Left renal cortex interstitium (tissue), 4 donors: ENCODE measurements around the gene CSNK1G2. TPM values are rescaled to one million over a fixed set of nuclear protein-coding genes. Genes with fewer than 3 reads are reported as not detected.

Experiments
- DNase-seq, 4 donors: peaks; one replicate each; pipeline ENCODE4 v3.0.0-alpha.2; 2013; ENCODE audit warnings: low read depth in 4 of 4, low spot score in 2 of 4, missing footprints in 1 of 4
- polyA plus RNA-seq, 4 donors: library from polyadenylated mRNA; unstranded; fragments of 120-200 nt; gene quantifications; one replicate each; pipeline ENCODE4 v1.2.1, GENCODE V29; 2013; ENCODE audit not compliant: insufficient read length in 4 of 4

Gene CSNK1G2
- polyA plus RNA-seq, 4 donors: 44.8 to 82.8 (median 68.9) TPM

DNA sequence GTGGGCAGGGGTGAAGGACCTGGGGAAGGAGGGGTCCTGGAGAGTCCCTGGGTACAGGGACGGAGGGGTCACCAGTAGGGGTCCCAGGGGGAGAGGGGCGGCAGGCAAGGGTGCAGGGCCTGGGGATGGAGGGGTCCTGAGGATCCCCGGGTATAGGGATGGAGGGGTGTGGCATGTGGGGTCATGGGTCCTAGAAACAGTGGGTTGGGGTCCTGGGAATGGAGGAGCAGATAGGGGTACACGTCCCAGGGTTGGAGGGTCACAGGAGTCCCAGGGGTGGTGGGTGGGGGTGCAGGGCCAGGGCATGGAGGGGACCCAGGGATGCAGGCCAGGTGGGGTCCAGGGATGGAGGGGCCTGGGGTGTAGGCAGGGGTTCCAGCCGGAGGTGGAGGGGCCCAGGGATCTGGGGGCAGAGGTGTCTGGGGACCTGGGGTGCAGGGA is 73.2 kb downstream of the CSNK1G2 start:
- DNase-seq: no peak

DNA sequence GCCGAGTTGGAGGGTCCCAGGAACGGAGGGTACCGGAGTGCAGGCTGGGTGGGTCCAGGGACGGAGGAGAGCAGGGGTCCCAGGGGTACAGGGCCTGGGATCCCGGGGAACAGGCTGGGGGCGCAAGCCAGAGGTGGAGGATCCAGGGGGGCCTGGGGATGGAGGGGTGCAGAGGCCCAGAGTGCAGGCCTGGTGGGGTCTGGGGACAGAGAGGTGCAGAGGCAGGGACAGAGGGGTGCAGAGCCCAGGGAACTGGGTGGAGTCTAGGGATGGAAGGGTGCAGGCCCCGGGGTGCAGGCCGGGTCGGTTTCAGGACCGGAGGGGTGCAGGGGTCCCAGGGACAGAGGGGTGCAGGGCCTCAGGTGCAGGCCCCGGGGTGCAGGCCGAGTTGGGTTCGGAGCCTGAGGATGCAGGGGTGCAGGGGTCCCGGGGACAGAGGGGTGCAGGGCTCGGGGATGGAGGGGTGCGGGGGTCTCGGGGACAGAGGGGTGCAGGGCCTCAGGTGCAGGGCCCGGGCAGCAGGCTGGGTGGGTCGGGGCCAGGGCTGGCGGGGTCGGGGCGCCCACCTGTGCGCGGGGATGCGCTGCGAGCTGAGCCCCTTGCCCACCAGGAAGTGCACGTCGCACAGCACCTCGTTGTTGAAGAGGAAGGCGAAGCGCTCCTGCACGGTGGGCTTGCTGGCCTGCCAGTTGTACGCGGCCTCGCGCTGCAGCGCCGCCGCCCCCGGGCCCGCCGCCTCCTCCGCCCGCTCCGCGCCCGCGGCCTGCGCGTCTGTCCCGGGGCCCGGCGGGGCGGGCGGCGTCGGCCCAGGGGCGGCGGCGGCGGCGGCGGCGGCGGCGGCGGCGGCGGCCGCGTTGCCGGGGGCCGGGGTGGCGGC is 74.0 kb downstream of the CSNK1G2 start:
- DNase-seq: no peak

DNA sequence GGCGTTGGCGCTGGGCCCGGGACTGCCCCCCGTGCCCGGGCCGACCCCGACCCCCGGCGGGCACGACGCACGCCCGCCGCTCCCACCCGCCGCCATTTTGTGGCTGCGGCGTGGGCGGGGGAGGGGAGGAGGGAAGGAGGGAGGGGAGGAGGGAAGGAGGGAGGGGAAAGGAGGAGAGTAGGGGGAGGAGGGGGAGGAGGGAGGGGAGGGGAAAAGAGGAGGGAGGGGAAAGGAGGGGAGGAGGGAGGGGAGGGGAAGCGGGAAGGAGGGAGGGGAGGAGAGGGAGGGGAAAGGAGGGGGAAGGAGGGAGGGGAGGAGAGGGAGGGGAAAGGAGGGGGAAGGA is 74.6 kb downstream of the CSNK1G2 start, which contains the start of gene BTBD2:
TSS of gene BTBD2 (minus strand) at position 107 of the 343 bp plus-strand sequence. CDS start at position 96, 11 bp downstream.
- no peak for DNase-seq

DNA sequence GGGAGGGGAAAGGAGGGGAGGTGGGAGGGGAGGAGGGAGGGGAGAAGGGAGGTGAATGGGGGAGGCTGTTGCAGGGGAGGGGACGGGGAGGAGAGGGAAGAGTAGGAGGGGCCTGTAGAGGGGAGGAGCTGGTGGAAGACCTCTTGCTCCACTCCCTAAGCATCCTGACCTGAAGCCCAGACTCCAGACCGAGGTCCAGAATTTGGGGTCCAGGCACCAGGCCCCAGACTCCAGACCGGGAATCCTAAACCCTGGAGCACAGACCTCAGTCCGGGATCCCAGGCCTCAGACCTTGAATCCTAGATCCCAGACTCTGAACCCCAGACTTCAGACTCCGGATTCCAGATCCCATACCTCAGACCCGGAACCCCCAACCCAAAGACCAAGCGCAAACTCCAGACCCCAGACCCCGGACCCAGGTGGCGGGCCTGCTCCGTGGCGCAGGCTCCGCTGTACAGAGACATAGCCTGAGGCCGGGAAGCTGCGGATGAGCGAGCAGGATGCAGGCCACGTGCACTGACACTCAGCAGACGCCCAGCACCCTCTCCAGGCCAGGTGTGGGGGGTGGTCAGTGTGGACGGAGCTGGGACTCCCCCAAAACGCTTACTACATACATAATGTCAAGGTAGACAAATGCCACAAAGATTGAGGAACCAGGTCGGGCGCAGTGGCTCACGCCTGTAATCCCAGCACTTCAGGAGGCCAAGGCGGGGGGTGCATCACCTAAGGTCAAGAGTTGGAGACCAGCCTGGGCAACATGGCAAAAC is 75.3 kb downstream of the CSNK1G2 start:
- DNase-seq: peak in 1 of 4 donors; percentile 61

DNA sequence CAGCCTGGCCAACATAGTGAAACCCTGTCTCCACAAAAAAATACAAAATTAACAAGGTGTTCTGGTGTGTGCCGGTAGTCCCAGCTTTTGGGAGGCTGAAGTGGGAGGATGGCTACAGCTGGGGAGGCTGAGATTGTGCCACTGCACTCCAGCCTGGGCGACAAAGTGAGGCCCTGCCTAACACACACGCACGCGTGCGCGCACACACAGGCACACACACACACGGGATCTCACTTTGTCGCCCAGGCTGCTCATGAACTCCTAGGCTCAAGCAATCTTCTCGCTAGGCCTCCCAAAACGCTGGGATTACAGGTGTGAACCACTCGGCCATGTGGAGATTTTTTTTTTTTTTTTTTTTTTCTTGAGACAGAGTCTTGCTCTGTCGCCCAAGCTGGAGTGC is 77.8 kb downstream of the CSNK1G2 start:
- no peak for DNase-seq

DNA sequence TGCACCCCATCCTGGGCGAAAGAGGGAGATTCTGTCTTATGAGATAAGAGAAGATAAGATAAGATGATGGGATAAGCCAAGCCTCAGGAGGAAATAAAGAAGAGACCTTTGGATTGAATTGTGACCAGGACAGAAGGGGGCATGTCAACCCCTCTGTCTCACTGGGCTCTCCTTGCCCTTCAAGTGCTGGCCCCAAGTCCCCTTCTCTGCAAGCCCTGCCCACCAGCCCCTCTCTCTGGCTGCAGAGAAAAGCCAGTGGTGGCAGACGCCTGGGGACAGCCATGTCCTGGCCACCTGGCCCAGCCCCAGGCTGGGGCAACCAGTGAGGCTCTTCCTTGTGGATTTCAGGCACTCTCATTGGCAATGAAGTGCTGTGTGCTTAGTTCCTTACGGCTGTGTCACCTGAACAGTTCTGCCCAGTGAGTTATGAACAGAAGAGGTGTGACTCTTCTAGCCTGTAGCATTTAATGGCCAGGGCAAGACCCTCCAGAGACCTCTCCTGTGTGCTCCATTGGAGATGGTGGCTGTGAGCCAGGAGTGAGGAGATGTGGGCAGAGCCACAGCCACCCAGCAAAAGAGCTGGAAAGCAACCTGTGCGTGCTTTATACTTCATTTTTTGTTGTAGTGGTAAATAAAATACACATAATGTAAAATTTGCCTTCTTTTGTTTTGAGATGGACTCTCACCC is 80.6 kb downstream of the CSNK1G2 start:
- DNase-seq: no peak

DNA sequence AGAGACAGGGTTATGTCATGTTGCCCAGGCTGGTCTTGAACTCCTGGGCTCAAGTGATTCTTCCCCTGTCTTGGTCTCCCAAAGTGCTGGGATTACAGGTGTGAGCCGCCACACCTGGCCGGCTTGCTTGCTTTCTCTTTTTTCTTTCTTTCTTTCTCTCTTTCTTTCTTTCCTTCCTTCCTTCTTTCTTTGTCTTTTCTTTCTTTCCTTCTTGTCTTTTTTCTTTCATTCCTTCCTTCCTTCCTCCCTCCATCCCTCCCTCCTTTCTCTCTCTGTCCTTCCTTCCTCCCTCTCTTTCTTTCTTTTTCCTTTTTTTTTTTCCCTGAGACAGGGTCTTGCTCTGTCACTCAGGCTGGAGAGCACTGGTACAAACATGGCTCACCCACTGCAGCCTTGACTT is 81.3 kb downstream of the CSNK1G2 start:
- no peak for DNase-seq

DNA sequence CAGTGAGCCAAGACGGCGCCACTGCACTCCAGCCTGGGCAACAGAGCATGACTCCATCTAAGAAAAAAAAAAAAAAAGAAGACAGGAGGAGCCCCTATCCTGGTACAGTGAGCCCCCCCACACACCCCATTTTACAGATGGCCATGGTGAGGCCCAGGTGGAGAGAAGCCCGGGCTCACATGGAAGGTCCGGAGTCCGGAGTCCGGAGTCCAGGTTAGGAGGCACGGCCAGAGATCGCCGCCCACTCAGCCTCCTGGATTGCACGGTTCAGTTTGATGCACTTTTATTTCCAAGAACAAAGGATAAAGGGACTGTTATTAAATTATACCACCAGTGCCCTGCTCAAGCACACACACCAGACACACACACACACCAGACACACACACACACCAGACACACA is 85.8 kb downstream of the CSNK1G2 start:
- DNase-seq: no peak

DNA sequence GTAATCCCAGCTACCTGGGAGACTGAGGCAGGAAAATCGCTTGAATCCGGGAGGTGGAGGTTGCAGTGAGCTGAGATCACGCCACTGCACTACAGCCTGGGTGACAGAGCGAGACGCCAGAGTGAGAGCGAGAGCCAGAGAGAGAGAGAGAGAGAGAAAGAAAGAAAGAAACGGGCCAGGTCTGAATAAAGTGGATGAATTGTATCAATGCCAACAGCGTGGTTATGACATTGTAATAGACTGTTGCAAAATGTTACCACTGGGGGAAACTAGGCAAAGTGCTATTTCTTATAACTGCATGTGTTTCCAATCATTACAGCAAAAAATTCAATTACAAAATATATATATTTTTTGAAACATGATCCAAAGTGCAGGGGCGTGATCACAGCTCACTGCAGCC is 86.4 kb downstream of the CSNK1G2 start:
- no peak for DNase-seq

Other genes with a start within 250 kb of the CSNK1G2 start
- gene ONECUT3, start 187.7 kb upstream of the CSNK1G2 start, polyA plus RNA-seq: under 1 TPM in 2 of 4 donors, not detected in 2; 0.05 to 0.08 TPM
- 1 to 10 TPM in 1 of 4 donors, under 1 TPM in 3; 0.52 to 1.0 (median 0.76) TPM for gene ATP8B3, start 128.9 kb upstream of the CSNK1G2 start, polyA plus RNA-seq
- gene REXO1, start 92.7 kb upstream of the CSNK1G2 start, polyA plus RNA-seq: 10 to 100 TPM; 20.4 to 35.7 (median 28.0) TPM
- 10 to 100 TPM in 2 of 4 donors, 1 to 10 TPM in 2; 5.6 to 13.8 (median 10.6) TPM for gene KLF16, start 77.6 kb upstream of the CSNK1G2 start, polyA plus RNA-seq
- gene ABHD17A, start 55.7 kb upstream of the CSNK1G2 start, polyA plus RNA-seq: 10 to 100 TPM; 32.5 to 69.4 (median 56.9) TPM
- 1 to 10 TPM; 1.4 to 6.4 (median 3.7) TPM for gene ADAT3, start 35.8 kb upstream of the CSNK1G2 start, polyA plus RNA-seq
- gene SCAMP4, start 35.8 kb upstream of the CSNK1G2 start, polyA plus RNA-seq: 10 to 100 TPM; 49.6 to 94.5 (median 86.5) TPM
- 100 to 1,000 TPM in 2 of 4 donors, 10 to 100 TPM in 2; 75.3 to 134 (median 112) TPM for gene BTBD2, start 74.5 kb downstream of the CSNK1G2 start, polyA plus RNA-seq
- 10 to 100 TPM; 54.6 to 86.8 (median 81.6) TPM for gene MKNK2, start 110.1 kb downstream of the CSNK1G2 start, polyA plus RNA-seq
- gene MOB3A, start 155.2 kb downstream of the CSNK1G2 start, polyA plus RNA-seq: 10 to 100 TPM; 20.9 to 33.3 (median 25.1) TPM
- 1 to 10 TPM; 4.0 to 9.2 (median 7.4) TPM for gene IZUMO4, start 155.7 kb downstream of the CSNK1G2 start, polyA plus RNA-seq
- gene AP3D1, start 210.4 kb downstream of the CSNK1G2 start, polyA plus RNA-seq: 100 to 1,000 TPM in 3 of 4 donors, 10 to 100 TPM in 1; 92.0 to 128 (median 113) TPM
- 10 to 100 TPM; 20.1 to 43.7 (median 29.1) TPM for gene DOT1L, start 222.8 kb downstream of the CSNK1G2 start, polyA plus RNA-seq